Caco-2 (cell line): ENCODE results near the gene MYO1F. TPM values are rescaled to one million over a fixed set of nuclear protein-coding genes. Genes with fewer than 3 reads are reported as not detected.
"Not testable (repeated sequence)": the region's sequence is repeated elsewhere in the genome, so short reads cannot be mapped to it uniquely, and the experiment has no call there.

ENCODE experiments used
- BruUV-seq: library from RNA; stranded (reverse); fragments of 400-500 nt; replicated peaks from 2 replicates; lab custom pipeline; 2021; lab: Mats Ljungman, UMichigan
- CTCF ChIA-PET: fragments of 300-600 bp; sonication (Branson Sonifier 250); formaldehyde crosslinking; loops from one replicate; lab custom pipeline; 2022; ENCODE audit warnings: antibody characterized with exemption; lab: Charles Lee
- POLR2A ChIA-PET: fragments of 300-600 bp; sonication (Branson Sonifier 250); formaldehyde crosslinking; loops from one replicate; lab custom pipeline; 2022; ENCODE audit warnings: antibody characterized with exemption; lab: Charles Lee
- DNase-seq, 2 experiments: peaks; one replicate each; pipeline versions ENCODE4 v3.0.0 to v3.0.0-alpha.2; 2020 to 2022
- H3K27me3 ChIP-seq: replicated peaks from 2 replicates; pipeline ENCODE4 v1.6.0; 2011; ENCODE audit warnings: low read length; ENCODE audit not compliant: control insufficient read depth, insufficient read depth
- H3K36me3 ChIP-seq: 2 replicates; pipeline ENCODE4 v1.5.1; 2011; ENCODE audit warnings: low read length; ENCODE audit not compliant: control insufficient read depth, insufficient read depth
- H3K4me1 ChIP-seq: fragments of 250-450 bp; sonication (Bioruptor Pico); 2 replicates; pipeline ENCODE4 v1.5.1; 2020; ENCODE audit warnings: mild to moderate bottlenecking
- H3K4me3 ChIP-seq: 2 replicates; pipeline ENCODE4 v1.5.1; 2011; ENCODE audit warnings: low read depth, mild to moderate bottlenecking, control low read depth, low read length
- H3K9me3 ChIP-seq: fragments of 250-450 bp; sonication (Bioruptor Pico); 2 replicates; pipeline ENCODE4 v1.5.1; 2020; ENCODE audit warnings: mild to moderate bottlenecking, moderate library complexity
- H3K27ac Mint-ChIP-seq: one replicate; pipeline ENCODE4 v1.8.0; 2022; ENCODE audit warnings: mixed read lengths; ENCODE audit not compliant: unreplicated experiment
- H3K27me3 Mint-ChIP-seq: one replicate; pipeline ENCODE4 v1.8.0; 2022; ENCODE audit warnings: mixed read lengths; ENCODE audit not compliant: insufficient read depth, unreplicated experiment
- H3K36me3 Mint-ChIP-seq: one replicate; pipeline ENCODE4 v1.8.0; 2022; ENCODE audit warnings: mild to moderate bottlenecking, mixed read lengths; ENCODE audit not compliant: insufficient read depth, unreplicated experiment
- H3K4me1 Mint-ChIP-seq: one replicate; pipeline ENCODE4 v1.8.0; 2022; ENCODE audit warnings: low read depth, mixed read lengths; ENCODE audit not compliant: unreplicated experiment
- H3K4me3 Mint-ChIP-seq: one replicate; pipeline ENCODE4 v1.8.0; 2022; ENCODE audit warnings: mild to moderate bottlenecking, moderate library complexity, mixed read lengths; ENCODE audit not compliant: unreplicated experiment
- H3K9me3 Mint-ChIP-seq: one replicate; pipeline ENCODE4 v1.8.0; 2022; ENCODE audit warnings: mixed read lengths; ENCODE audit not compliant: unreplicated experiment
- CTCF ChIP-seq, 2 experiments: fragments of 200-600 bp in 1 of 2; IDR thresholded peaks; 1 replicate in 1 of 2; 2 replicates in 1 of 2; pipeline versions ENCODE4 v1.5.1 to v1.8.0; 2011 to 2022; ENCODE audit warnings: antibody characterized with exemption in 1 of 2, control low read depth in 1 of 2, inconsistent platforms in 1 of 2, low read depth in 1 of 2, low read length in 1 of 2, mild to moderate bottlenecking in 1 of 2, moderate library complexity in 1 of 2; ENCODE audit not compliant: insufficient read depth in 1 of 2, severe bottlenecking in 1 of 2, unreplicated experiment in 1 of 2
- intact Hi-C: fragments of 100-400 bp; cut with micrococcal nuclease; formaldehyde crosslinking; loops from one replicate; pipeline ENCODE4 v1.10.0; 2022; ENCODE audit not compliant: unreplicated experiment
- total RNA-seq: library from RNA; stranded (reverse); gene quantifications from 2 replicates; pipeline ENCODE4 v1.2.3, GENCODE V29; 2022

The MYO1F gene
- total RNA-seq, 1 experiment from 2014 or later = 0.25 TPM

GRCh38 chr19:8561075-8561764 is 16.0 kb downstream of the MYO1F start:
- Mint-ChIP-seq H3K27me3 (no peaks in the 10 kb centered on the region), H3K9me3 (no peaks in the 10 kb centered on the region), H3K4me1 (peaks cover 7% of the 10 kb centered on the region), H3K36me3 (peaks cover 6% of the 10 kb centered on the region), H3K4me3 (no peak overlapping the region), H3K27ac (no peak overlapping the region)
- no peaks in the 10 kb centered on the region for H3K36me3 ChIP-seq
- no peaks in the 10 kb centered on the region for H3K9me3 ChIP-seq
- no peak for TF ChIP-seq CTCF (IDR thresholded peaks at IDR 0.05; ENCODE audit: insufficient read depth in 1 of 2, low read depth in 1 of 2, low read length in 1 of 2, severe bottlenecking in 1 of 2, unreplicated experiment in 1 of 2)
- ChIA-PET POLR2A (no interaction called here), CTCF (no interaction called here)
- H3K4me1 ChIP-seq = no peaks in the 10 kb centered on the region
- intact Hi-C loops = no loop called here
- DNase-seq = no peak
- no TSS peak for BruUV-seq
- no peak overlapping the region for H3K4me3 ChIP-seq
- H3K27me3 ChIP-seq = no peaks in the 10 kb centered on the region

GRCh38 chr19:8558325-8558724 is 18.9 kb downstream of the MYO1F start:
- Mint-ChIP-seq H3K27me3 (no peaks in the 10 kb centered on the region), H3K36me3 (peaks cover 6% of the 10 kb centered on the region), H3K27ac (no peak overlapping the region), H3K4me1 (peaks cover 7% of the 10 kb centered on the region), H3K4me3 (no peak overlapping the region), H3K9me3 (no peaks in the 10 kb centered on the region)
- H3K27me3 ChIP-seq = no peaks in the 10 kb centered on the region
- BruUV-seq = no TSS peak
- ChIA-PET CTCF (interaction anchor here (1.0 kb wide), 2 partner anchors 21 to 23 kb away, joined by 3 read pairs; no protein-coding TSS in a partner anchor), POLR2A (no interaction called here)
- TF ChIP-seq CTCF (IDR thresholded peaks at IDR 0.05; ENCODE audit: insufficient read depth in 1 of 2, low read depth in 1 of 2, low read length in 1 of 2, severe bottlenecking in 1 of 2, unreplicated experiment in 1 of 2) = no peak
- intact Hi-C loops = no loop called here
- H3K9me3 ChIP-seq = no peaks in the 10 kb centered on the region
- no peaks in the 10 kb centered on the region for H3K36me3 ChIP-seq
- DNase-seq = no peak
- no peaks in the 10 kb centered on the region for H3K4me1 ChIP-seq
- no peak overlapping the region for H3K4me3 ChIP-seq

- ChIA-PET CTCF (interaction anchor here (1.0 kb wide), 2 partner anchors 21 to 23 kb away, joined by 3 read pairs; no protein-coding TSS in a partner anchor), POLR2A (no interaction called here)
- Histone ChIP-seq H3K36me3 (no peaks in the 10 kb centered on the region), H3K27me3 (no peaks in the 10 kb centered on the region), H3K4me1 (no peaks in the 10 kb centered on the region), H3K9me3 (no peaks in the 10 kb centered on the region), H3K4me3 (no peak overlapping the region)
- peaks cover 6% of the 10 kb centered on the region for H3K36me3 Mint-ChIP-seq
- intact Hi-C loops = no loop called here
- no peaks in the 10 kb centered on the region for H3K9me3 Mint-ChIP-seq
- H3K4me3 Mint-ChIP-seq = no peak overlapping the region
- H3K27ac Mint-ChIP-seq = no peak overlapping the region
- no peaks in the 10 kb centered on the region for H3K27me3 Mint-ChIP-seq
- no TSS peak for BruUV-seq
- no peak for TF ChIP-seq CTCF (IDR thresholded peaks at IDR 0.05; ENCODE audit: insufficient read depth in 1 of 2, low read depth in 1 of 2, low read length in 1 of 2, severe bottlenecking in 1 of 2, unreplicated experiment in 1 of 2)
- H3K4me1 Mint-ChIP-seq = peaks cover 7% of the 10 kb centered on the region
- no peak for DNase-seq
Observed at GRCh38 chr19:8557642-8558238, 19.5 kb downstream of the MYO1F start.

GRCh38 chr19:8553729-8554128 is 23.5 kb downstream of the MYO1F start:
- H3K36me3 Mint-ChIP-seq, H3K27me3 ChIP-seq, H3K4me3 Mint-ChIP-seq, H3K4me1 Mint-ChIP-seq, DNase-seq, BruUV-seq, H3K4me3 ChIP-seq, H3K27ac Mint-ChIP-seq, H3K36me3 ChIP-seq, POLR2A ChIA-PET, H3K9me3 Mint-ChIP-seq, intact Hi-C loops, H3K27me3 Mint-ChIP-seq, H3K9me3 ChIP-seq, H3K4me1 ChIP-seq: not testable (repeated sequence)
- CTCF ChIA-PET = interaction anchor here (0.6 kb wide), 1 partner anchor 40 kb away, joined by 5 read pairs; the partner anchor contains the start of gene ZNF414
